NCI-H2227 (cell line): ENCODE data around the gene FLT1.

ENCODE experiments used
- DNase-seq: peaks from one replicate; lab custom pipeline; 2025; ENCODE audit not compliant: unreplicated experiment; lab: John Stamatoyannopoulos, UW

FLT1 gene

GRCh38 chr13:28527629-28528028 is 32.7 kb upstream of the FLT1 start:
- no peak for DNase-seq

DNA sequence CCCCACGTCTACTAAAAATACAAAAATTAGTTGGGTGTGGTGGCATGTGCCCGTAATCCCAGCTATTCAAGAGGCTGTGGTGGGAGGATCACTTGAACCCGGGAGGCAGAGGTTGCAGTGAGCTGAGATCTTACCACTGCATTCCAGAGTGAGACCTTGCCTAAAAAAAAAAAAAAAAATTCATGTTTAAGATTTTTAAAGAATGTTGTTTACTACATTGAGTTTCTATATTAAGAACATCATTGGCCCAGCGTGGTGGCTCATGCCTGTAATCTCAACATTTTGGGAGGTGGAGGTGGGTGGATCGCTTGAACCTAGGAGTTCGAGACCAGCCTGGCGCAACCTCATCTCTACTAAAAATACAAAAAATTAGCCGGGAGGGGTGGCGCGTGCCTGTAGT is 31.9 kb upstream of the FLT1 start:
- no peak for DNase-seq

DNA sequence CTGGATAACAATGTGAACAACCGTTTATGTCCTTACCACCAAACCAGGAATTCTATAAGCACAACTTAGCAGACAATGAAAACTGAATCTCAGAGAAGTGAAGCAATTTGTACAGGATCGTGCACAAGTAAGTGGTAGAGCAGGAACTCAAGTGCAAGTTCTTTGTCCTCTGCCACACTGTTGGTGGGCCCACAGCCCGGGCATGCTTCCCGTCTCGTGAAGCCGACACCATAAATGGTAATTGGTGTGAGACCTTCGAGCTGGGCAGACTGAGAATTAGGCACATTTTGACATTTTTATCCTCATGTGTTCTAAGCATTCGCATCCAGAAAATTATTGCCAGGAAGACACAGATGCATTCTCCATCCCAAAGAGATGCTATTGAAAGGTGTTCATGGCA is 27.9 kb upstream of the FLT1 start:
- no peak for DNase-seq

DNA sequence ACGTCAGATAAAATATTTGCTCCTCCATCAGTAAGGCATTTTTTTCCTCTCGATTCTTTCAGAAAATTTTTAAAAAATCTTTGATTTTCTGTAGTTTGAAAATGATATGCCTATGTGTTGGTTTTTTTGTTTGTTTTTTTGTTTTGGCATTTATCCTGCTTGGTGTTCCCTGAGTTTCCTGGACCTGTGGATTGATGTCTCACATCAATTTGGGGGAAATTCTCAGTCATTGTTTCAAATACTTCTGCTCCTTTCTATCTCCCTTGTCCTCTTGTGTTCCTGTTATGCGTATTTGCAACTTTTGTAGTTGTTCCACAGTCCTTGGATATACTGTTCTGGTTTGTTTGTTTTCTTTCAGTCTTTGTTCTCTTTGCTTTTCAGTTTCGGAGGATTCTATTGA is 18.8 kb upstream of the FLT1 start:
- no peak for DNase-seq

DNA sequence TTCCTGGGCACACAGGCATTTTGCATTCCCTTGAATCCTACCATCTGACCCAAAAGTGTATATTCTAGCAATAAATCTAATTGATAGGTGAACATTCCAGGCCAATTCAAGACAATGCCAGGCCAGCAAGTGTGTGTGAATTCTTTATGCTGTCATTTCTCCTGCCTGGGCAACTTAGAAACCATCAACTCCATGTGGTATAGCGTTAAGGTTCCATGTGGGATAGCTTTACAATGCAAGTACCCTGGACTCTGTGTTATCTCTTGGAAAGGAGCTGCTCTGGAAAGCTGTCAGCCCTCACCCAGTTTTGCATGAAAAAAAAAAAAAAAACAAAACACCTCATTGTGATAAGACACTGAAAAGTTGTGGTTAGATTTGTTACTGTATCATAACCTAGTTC is 15.6 kb upstream of the FLT1 start:
- no peak for DNase-seq

DNA sequence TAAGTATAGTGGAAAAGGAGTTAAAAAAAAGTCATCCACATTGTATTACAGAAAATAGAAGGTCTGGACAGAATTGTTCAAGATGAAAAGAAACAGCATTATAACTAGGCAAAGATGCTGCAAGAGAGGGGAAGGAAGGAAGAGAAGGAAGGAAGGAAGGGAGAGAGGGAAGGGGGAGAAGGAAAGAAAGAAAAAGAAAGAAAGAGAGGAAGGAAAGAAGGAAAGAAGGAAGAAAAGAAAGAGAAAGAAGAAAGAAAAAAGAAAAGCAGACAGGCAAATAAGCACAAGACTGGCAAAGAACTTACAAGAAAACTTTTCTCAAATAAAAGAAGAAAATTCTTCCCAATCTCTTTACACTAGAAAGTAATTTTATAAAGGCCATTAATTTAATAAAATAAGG is 15.1 kb upstream of the FLT1 start:
- DNase-seq = no peak

GRCh38 chr13:28505543-28506135 is 10.7 kb upstream of the FLT1 start:
- DNase-seq = no peak

- no peak for DNase-seq
Measured at GRCh38 chr13:28503182-28503967, 8.4 kb upstream of the FLT1 start.

DNA sequence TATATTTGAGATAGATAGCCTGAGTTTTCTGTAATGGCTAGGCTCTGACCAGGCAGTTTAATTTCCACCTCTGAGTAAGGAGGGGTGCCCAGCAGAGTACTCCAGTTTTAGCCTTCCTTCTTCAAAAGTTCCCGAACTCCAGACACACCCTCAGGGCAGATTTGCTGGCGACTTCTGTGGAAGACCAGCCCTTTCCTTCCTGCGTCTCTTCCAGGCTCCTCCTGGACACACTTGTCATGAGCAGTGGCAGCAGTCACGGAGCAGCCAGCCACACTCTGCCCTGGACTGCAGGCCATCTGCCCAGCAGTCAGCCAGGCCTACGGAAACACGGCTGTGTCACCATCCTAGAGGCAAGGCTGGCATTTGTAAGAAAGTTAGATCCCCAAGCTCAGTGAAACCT is 6.6 kb upstream of the FLT1 start:
- no peak for DNase-seq

DNA sequence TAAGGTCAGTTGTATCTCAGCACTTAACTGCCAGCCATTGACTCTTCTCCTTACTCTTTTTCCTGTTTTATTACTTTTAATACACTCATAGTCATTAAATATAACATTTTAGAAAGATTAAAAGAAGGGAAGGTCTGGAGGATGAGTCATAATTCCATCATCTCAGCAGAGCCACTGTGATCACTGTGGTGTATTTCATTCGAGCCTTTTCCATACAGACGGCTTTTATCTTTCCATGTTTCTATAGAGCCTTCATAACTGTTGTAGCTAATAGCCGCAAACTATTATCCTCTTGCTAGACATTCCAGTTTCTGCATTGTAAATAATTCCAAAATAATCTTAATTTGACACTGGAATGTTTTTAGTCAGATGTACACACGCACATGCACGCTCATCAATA is 4.7 kb upstream of the FLT1 start:
- no peak for DNase-seq

DNA sequence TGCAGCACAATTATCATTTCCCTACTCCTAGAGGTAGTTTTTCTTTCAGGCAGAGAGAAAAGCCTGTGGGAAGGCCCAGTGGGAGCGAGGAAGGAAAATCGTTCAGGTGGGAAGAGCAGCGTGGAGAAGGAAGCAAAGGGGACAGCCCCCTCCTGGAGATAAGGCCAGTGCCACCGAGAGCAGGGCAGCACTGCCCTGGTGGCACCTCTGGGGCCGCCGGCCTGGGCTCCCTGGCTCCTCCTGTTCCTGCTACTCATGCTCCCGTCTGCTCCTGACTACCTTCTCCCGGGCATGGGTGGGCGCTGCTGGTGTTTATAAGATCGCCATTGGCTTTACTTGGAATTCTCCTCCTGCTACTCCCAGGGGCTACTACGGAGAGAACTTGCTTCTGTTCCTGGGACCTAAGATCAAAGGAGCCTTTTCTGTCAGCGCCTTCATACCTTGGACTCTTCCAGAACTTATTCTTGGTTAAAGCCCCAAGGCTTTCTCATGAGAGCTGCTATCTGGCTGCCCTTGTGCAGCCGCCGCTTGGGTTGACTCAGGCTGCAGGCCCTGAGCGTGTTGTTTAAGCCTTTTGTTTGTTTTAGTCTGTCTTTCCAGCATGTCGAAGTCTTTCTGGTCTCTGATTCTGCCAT is 3.7 kb upstream of the FLT1 start:
- no peak for DNase-seq

DNA sequence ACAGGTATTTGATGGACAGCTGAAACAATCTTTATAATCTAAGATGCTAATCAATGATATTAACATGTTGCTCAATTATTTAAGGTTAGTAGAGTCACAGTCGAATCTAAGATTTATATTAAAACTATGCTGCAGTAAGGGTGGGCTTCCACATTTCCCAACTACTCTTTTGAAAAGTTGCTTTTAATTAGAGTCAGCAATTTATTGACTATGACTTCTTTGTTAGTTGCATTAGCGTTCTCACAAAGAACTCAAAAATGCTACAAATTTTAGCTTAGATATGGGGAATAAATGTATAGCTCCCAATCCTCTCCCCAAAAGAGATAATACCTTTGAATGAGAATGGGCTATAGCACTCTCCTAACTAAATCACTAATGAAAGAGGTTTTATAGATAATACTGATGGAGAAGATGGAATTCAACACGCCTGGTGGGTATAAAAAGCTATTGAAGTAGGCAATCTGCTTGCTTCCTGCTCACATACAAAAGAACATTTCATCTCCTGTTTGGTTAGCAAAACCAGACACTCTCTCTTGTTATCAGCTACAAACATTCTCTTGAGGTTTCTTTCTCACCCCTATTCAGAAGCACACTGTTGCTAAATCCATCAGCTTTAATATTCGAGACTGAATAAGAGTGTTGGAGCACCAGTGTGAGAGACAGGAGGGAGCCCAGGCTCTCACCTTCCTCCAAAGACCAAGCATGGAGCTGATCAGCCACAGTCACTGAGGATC is 2.4 kb upstream of the FLT1 start:
- no peak for DNase-seq

DNA sequence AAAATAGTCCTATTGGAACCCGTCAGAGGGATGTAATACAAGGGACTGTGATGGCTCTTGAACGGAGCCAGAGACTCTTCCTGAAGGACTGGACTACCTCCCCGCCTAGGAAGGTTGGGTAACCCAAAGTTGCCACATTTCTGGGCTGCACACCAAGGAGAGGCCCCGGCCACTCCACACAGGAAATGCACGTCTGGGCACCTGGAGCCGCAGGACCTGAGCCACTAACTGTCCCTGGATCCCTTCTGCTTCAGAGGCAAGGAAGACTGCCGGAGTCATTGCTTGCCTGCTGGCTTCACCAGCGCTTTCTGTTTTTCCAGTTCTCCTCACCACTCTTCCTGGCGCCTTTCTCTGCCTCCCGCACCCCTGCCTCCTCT is 1.2 kb upstream of the FLT1 start:
- DNase-seq = no peak

- DNase-seq = no peak
Measured at GRCh38 chr13:28495538-28496187, 735 bp upstream of the FLT1 start.

DNA sequence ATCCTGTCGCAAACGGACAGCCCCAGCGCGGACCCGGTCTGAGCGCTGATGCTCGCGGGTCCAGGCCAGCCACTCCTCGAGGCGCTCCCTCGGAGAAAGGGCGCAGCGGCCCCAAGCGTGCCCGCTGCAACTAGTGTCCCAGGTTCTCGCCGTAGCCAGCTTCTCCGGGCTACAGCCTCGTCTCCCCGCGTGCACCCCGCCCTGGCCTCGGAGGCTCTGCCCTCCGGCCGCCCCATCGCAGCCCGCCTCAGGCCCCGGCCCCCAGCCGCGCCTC is 487 bp downstream of the FLT1 start:
- DNase-seq = no peak

GRCh38 chr13:28493740-28494503 is 1.0 kb downstream of the FLT1 start:
- no peak for DNase-seq

DNA sequence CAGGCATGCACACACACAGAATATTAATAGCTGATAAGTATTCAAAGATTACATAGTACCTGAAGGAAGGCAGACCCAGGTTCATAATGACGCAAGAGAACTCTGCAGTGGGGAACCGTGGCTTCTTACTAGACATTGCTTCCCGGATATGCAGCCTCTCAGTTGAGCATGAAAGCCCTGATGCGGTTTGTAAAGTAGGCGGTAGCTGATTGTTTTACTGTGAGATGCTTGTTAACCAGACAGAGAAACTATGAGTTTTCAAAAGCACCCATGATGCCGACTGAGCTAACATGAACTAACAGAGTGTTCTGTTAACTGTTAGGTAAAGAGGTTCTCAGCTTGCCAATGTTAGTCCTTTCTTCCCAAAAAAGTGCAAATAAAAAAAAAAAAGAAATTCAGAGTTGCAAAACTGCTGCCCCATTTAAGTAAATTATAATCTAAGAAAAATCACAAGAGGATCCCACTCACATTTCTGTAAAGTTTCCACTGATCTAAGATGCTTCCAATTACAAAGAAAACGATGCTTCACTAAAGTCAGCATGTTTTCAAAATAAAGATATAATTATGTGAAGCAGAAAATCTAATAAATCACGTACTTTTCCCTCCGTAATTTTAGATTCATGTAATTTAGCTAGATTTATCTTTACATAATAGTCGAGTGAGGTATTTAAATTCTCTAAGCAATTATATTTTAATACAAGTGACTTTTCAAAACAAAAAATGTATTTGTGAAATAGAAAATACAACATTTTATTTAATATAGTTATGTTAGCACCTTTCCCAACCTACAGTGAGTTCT is 2.2 kb downstream of the FLT1 start:
- no peak for DNase-seq

- no peak for DNase-seq
Measured at GRCh38 chr13:28490061-28490460, 4.9 kb downstream of the FLT1 start.

GRCh38 chr13:28489524-28489931 is 5.4 kb downstream of the FLT1 start:
- DNase-seq = no peak

GRCh38 chr13:28488376-28489005 is 6.4 kb downstream of the FLT1 start:
- DNase-seq = no peak
